Measurements from ENCODE around the gene PKP3.

The PKP3 gene

DNA sequence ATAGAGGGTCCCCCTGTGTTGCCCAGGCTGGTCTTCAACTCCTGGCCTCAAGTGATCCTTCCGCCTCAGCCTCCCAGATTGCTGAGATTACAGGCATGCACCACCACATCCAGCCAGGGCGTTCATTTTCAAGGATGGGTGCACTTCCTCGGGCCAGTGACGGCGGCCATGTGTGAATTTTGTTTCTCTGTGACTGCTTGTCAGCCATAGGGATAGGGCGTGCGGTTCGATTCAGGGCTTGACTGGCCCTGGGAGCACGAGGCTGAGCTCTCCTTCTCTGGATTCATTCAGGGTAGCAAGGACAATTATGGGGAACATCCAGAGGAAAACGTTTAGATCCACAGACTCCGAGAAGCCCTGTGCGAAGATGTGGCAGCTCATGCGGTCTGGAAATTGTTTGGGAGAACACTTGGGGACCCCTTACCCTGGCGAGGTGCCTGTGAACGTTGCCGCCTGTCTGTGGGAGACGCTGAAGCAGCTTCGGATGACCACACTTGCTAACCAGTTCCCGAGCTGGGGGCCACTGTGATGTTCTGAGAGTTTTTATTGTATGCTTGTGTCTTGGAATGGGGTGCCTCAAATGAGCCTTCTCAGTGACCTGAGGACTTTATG lies 59.0 kb downstream of the PKP3 start:
- no peak for DNase-seq
- H3F3A ChIP-seq (ENCODE audit: insufficient read depth, low read length) = peaks cover 14% of the 10 kb centered on the region
- no peaks in the 10 kb centered on the region for H3K36me3 ChIP-seq (replicated peaks; ENCODE audit: insufficient read depth, low read length)

DNA sequence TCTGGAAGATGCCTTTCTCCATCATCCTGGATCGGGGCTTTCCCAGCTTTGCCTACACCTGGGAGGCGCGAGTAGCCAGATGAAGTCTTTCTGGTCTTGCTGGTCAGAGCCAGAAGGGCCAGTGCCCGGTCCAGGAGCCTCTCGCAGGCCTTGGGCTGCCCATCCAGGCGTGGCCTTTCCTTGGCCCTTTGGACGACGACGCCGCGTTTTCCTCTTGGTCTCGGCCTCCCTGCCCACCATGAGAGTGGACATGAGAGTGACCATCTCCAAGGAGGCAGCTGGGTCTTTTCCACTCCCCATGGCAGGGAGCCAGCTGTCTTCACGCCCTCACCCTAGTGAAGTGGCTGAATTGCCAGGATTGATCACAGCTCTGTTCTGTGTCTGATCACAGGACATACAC lies 59.6 kb downstream of the PKP3 start:
- Histone ChIP-seq H3K36me3 (replicated peaks; ENCODE audit: insufficient read depth, low read length) (no peaks in the 10 kb centered on the region), H3K9ac (ENCODE audit: low read length) (no peak overlapping the region), H3K27ac (ENCODE audit: low read length) (no peak overlapping the region), H2AFZ (ENCODE audit: low read length) (no peak overlapping the region), H3F3A (ENCODE audit: insufficient read depth, low read length) (peaks cover 9% of the 10 kb centered on the region), H4K20me1 (ENCODE audit: insufficient read depth, low read length) (no peaks in the 10 kb centered on the region), H3K4me1 (ENCODE audit: low read length) (peaks cover 16% of the 10 kb centered on the region), H3K9me3 (replicated peaks; ENCODE audit: insufficient read depth, low read length) (no peaks in the 10 kb centered on the region), H3K9me2 (replicated peaks; ENCODE audit: insufficient read depth, low read length) (no peaks in the 10 kb centered on the region), H3K4me2 (ENCODE audit: low read depth, low read length) (no peak overlapping the region), H3K4me3 (ENCODE audit: low read length) (no peak overlapping the region), H3K27me3 (replicated peaks; ENCODE audit: insufficient read depth, low read length) (no peaks in the 10 kb centered on the region), H3K79me2 (ENCODE audit: low read length) (peaks cover 22% of the 10 kb centered on the region)
- no peak for DNase-seq
- TF ChIP-seq, protein P1, sequence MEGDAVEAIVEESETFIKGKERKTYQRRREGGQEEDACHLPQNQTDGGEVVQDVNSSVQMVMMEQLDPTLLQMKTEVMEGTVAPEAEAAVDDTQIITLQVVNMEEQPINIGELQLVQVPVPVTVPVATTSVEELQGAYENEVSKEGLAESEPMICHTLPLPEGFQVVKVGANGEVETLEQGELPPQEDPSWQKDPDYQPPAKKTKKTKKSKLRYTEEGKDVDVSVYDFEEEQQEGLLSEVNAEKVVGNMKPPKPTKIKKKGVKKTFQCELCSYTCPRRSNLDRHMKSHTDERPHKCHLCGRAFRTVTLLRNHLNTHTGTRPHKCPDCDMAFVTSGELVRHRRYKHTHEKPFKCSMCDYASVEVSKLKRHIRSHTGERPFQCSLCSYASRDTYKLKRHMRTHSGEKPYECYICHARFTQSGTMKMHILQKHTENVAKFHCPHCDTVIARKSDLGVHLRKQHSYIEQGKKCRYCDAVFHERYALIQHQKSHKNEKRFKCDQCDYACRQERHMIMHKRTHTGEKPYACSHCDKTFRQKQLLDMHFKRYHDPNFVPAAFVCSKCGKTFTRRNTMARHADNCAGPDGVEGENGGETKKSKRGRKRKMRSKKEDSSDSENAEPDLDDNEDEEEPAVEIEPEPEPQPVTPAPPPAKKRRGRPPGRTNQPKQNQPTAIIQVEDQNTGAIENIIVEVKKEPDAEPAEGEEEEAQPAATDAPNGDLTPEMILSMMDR (IDR thresholded peaks at IDR 0.05; ENCODE audit: low read length) = no peak

More for the DNA sequence above, 59.0 kb downstream of the PKP3 start:
- H3K79me2 ChIP-seq (ENCODE audit: low read length) = peaks cover 22% of the 10 kb centered on the region
- H3K4me1 ChIP-seq (ENCODE audit: low read length) = peaks cover 17% of the 10 kb centered on the region
- no peaks in the 10 kb centered on the region for H3K9me2 ChIP-seq (replicated peaks; ENCODE audit: insufficient read depth, low read length)
- H2AFZ ChIP-seq (ENCODE audit: low read length) = no peak overlapping the region
- no peaks in the 10 kb centered on the region for H4K20me1 ChIP-seq (ENCODE audit: insufficient read depth, low read length)
- H3K9ac ChIP-seq (ENCODE audit: low read length) = no peak overlapping the region
- H3K27me3 ChIP-seq (replicated peaks; ENCODE audit: insufficient read depth, low read length) = no peaks in the 10 kb centered on the region
- TF ChIP-seq EZH2phosphoT487 (IDR thresholded peaks at IDR 0.05; ENCODE audit: low read length) (no peak), EZH2 (optimal IDR thresholded peaks at IDR 0.05; ENCODE audit: low read depth, low read length) (no peak)
- TF ChIP-seq, protein P1 (IDR thresholded peaks at IDR 0.05; ENCODE audit: low read length) = no peak
- no peaks in the 10 kb centered on the region for H3K9me3 ChIP-seq (replicated peaks; ENCODE audit: insufficient read depth, low read length)
- H3K27ac ChIP-seq (ENCODE audit: low read length) = no peak overlapping the region
- no peak overlapping the region for H3K4me3 ChIP-seq (ENCODE audit: low read length)
- H3K4me2 ChIP-seq (ENCODE audit: low read depth, low read length) = no peak overlapping the region

DNA sequence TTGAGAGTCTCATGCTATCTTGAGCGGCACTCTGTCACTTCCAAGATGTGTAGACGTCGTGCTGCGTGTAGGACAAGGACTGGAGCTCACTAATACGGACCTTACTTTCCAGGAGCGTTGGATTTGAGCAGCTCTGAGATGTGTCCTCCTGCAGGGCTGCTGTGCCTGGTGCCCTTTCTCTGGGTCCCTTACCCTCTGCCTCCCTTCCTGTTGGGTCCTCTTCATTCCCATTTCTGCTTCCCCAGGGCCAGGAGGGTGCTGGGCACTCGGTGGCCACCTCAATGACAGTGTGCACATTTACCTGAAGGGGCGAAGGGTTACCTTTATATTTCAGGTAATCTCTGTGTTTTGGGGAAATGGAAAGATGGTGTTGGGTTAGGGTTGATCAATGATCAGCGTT lies 60.0 kb downstream of the PKP3 start:
- no peak overlapping the region for H3K27ac ChIP-seq (ENCODE audit: low read length)
- H3K4me2 ChIP-seq (ENCODE audit: low read depth, low read length) = no peak overlapping the region
- no peaks in the 10 kb centered on the region for H4K20me1 ChIP-seq (ENCODE audit: insufficient read depth, low read length)
- no peaks in the 10 kb centered on the region for H3K27me3 ChIP-seq (replicated peaks; ENCODE audit: insufficient read depth, low read length)
- no peak overlapping the region for H3K9ac ChIP-seq (ENCODE audit: low read length)
- no peaks in the 10 kb centered on the region for H3K9me2 ChIP-seq (replicated peaks; ENCODE audit: insufficient read depth, low read length)
- TF ChIP-seq EZH2phosphoT487 (IDR thresholded peaks at IDR 0.05; ENCODE audit: low read length) (no peak), EZH2 (optimal IDR thresholded peaks at IDR 0.05; ENCODE audit: low read depth, low read length) (no peak)
- TF ChIP-seq, protein P1 (IDR thresholded peaks at IDR 0.05; ENCODE audit: low read length) = no peak
- no peaks in the 10 kb centered on the region for H3K36me3 ChIP-seq (replicated peaks; ENCODE audit: insufficient read depth, low read length)
- H2AFZ ChIP-seq (ENCODE audit: low read length) = no peak overlapping the region
- peaks cover 22% of the 10 kb centered on the region for H3K79me2 ChIP-seq (ENCODE audit: low read length)
- H3K4me1 ChIP-seq (ENCODE audit: low read length) = peaks cover 12% of the 10 kb centered on the region
- no peaks in the 10 kb centered on the region for H3K9me3 ChIP-seq (replicated peaks; ENCODE audit: insufficient read depth, low read length)
- peaks cover 4% of the 10 kb centered on the region for H3F3A ChIP-seq (ENCODE audit: insufficient read depth, low read length)
- H3K4me3 ChIP-seq (ENCODE audit: low read length) = no peak overlapping the region
- DNase-seq = no peak
